GM18508 (cell line): ENCODE results near the gene ING3.
"Not testable (repeated sequence)": the region's sequence is repeated elsewhere in the genome, so short reads cannot be mapped to it uniquely, and the experiment has no call there.

Source experiments
- ATAC-seq: cut with Tn5 transposase; IDR thresholded peaks from one replicate; pipeline ENCODE4 v1.9.1; 2021; ENCODE audit warnings: moderate number of reproducible peaks; ENCODE audit not compliant: insufficient read depth, unreplicated experiment

ING3 gene

GRCh38 chr7:121000081-121000983 lies 49.8 kb downstream of the ING3 start:
- no peak for ATAC-seq

DNA sequence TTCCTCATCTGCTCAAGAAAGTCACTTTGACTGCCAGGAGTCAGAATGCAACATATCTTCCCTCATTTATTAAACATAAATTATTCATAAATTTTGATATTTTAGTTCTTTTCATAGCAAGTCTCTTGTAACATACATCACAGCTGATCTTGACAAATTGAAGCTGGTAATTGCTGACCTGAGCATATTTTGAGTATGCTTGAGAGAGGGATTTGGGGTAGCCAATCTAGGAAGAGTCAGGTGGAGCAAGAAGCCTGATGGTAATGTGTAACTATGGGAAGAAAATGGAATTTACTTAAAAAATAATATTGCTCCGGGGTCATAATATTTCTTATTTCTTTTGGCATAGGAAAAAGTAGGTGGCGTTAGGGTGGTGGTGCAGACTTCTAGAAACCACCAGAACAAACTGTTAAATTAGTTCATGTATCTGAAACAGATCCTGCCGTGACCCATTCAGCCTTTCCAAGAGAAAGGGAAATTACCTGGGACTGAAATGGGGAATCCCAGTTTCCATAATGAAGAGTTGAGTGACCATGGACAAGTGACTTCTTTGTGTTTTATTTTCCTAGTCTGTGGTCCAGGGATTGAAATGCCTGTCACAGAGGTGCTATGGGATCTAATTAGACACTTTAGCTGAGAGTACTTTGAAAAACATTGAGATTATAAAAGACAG lies 50.8 kb downstream of the ING3 start:
- ATAC-seq, result no peak

DNA sequence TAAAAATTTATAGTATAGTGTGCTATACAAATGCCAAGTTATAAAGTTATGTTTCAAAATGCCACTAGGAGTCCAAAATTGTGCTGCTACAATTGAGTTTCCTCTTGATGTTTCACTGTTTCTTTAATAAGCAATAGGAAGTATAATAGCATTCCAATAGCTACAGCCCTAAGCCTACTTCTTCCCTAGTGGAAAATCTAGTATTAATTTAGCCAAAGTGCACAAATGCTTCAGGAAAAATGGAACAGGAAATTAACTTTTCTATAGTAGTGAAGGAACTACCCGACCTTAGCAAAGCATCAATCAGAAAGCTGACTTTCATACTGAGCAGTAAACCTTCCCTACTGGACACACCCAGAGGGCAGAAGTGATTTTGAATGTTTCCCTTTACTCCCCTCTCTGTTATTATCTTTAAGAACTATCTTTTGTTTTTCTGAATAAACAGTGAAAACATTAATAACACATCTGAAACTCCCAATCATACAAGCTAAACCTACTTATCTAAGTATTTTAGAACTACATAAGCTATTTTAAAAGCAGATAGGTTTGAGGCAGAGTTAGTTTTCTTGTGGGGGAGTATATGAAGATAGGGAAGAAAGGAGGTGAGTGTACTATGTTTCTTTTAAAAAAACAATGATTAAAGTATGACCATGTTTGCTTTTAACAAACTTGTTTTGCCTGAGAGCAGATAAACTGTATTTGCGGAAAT lies 51.6 kb downstream of the ING3 start:
- ATAC-seq, result no peak

- no peak for ATAC-seq
These were observed 52.2 kb downstream of the ING3 start for GRCh38 chr7:121002757-121003200.

- ATAC-seq, result no peak
These were observed 53.6 kb downstream of the ING3 start for GRCh38 chr7:121003986-121004685.

- not testable (repeated sequence) for ATAC-seq
These were observed 54.5 kb downstream of the ING3 start for GRCh38 chr7:121005058-121005457.

GRCh38 chr7:121005996-121006584 lies 55.5 kb downstream of the ING3 start:
- ATAC-seq, result no peak

DNA sequence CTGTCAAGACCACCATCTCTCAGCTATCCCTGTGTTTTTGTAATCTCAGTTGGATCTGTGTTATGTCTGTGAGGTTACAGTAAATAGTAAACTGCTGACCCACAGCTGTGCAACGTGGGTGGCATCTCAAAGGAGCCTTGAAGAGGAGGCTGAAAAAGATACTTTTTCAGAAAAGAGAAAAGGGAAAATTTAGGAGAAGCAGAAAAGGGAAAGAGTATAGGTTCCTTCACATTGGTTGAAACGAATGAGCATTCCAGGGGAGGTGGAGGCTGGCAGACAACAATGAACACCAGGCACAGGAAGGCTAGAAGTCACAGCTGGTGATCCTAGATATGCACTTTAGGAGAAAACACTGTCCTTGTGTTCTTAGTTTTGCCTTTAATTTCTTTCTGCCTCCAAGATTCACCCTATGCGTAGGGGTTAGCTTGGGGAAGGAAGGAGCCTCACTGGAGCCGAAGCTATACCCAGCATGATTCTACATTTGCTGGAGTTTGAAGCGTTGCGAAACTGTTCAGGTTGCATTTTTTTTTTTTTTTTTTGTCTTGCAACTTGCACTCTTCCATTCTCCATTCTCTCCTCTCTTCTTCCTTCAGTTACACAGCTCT lies 56.2 kb downstream of the ING3 start:
- no peak for ATAC-seq

DNA sequence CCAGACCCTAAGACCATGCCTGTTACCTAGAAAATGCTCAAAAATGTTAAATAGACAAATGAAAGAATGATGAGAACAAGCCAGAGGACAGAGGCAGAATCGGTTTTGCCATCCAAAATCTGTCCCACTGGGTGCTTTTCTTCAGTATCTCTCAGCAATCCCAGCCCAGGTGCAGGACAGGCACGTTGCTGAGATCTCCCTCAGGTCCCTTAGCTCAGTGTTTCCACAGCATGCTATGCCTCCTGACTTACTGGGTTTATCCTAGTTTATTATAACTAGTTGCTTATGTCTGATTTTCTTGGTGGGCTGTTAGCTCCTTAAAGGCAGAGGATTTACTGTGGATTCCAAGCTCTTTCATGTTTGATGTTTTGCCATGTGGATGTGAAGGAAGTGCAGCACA lies 58.2 kb downstream of the ING3 start:
- no peak for ATAC-seq

GRCh38 chr7:121011401-121011800 lies 60.8 kb downstream of the ING3 start:
- no peak for ATAC-seq

DNA sequence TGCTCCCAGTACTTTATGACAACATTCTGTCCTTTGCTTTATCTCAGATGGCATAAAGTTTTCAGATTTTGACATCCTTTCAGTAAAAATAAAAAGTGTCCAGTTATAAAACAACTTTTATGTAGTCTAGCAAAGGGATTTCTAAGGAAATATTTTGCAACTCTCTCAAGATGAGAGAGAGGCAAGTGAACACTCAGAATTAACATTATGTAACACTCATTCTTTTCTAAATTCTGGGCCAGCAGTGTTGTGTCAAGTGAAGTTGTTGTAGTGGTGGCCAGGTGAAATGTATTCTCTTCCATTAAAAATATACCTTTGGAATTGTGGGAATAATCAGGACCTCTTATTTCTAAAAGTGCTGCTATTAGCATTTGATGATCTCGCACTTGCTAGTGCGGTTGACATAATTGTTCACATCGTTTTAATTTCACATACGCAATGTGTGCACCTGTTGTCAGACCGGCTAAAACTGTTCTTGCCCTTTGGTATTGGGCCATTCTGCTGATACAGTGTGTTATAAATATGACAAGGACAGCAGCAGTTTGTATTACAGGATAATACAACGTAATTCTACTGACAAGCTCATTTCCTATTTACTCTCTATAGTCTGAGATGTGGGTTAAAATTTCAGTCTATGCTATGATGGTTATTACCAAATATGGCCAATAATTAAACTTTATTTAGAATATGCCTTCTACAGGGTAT lies 61.7 kb downstream of the ING3 start:
- ATAC-seq, result no peak

- no peak for ATAC-seq
These were observed 62.3 kb downstream of the ING3 start for GRCh38 chr7:121012919-121013318.

GRCh38 chr7:121015560-121015959 lies 65.0 kb downstream of the ING3 start:
- ATAC-seq, result no peak

DNA sequence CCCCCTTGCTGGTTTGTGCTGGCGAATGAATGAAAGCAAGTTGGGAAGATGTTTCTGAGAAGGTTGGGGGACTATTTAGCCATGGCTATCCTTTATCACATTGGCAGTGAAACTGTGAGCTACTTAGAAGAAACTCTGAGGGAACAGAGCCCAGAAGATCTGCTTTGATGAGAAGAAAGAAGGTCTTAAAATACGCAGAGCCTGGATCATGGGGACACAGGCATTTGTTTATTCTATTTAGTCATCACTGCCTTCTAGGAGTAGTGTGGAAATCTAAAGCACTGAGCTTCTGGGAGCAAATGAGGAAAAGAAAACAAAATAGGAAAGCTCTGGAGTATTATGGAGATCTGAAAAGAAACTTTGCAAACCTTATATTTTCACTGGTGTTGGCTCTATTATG lies 66.4 kb downstream of the ING3 start:
- ATAC-seq, result no peak

DNA sequence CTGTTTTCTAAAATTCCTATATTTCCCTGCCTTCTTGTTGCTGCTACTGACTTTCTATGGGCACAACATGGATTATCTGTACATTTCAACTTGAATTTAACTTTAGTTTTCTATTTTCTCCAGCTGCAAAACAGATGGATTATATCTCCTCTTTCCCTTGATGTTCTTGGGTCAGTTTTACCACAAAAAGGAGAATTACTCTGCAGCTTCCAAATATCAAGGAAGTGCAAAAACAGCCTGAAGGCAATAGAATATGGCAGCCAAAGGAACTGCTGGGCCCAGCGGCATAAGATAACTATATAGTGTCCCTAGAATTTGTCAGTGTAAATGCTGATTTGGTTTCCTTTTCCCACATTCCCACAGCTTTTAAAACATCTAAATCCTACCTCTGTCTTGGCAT lies 67.0 kb downstream of the ING3 start:
- no peak for ATAC-seq

DNA sequence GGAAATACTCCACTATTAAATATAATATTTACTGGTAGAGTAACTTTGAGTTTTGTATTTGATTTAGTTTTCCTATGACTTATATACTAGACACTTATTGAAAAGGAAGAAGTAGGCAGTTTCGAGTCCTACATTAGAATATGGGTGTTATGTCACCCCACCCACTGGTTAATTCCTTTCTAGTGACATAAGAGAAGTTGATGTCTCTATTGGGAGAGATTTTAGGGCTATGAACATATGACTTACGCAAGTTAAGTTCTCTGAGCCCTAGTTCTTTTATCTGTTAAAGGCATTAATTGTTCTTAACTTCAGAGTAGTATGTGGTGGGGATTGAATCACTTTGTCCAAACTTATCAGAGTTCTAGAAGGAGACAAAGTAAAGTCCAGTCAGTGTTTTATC lies 68.4 kb downstream of the ING3 start:
- ATAC-seq, result no peak

GRCh38 chr7:121020249-121020988 lies 69.8 kb downstream of the ING3 start:
- no peak for ATAC-seq
